Ovary (tissue), 3 donors: Measurements from ENCODE around the gene NDUFA11.

Experiments
- CTCF ChIP-seq, 3 donors: fragments of 450-650 bp in 2 of 3; fragments of 200-600 bp in 1 of 3; IDR thresholded peaks; one replicate each; pipeline versions ENCODE4 v1.5.1 to v1.8.0; 2016 to 2022; ENCODE audit warnings: antibody characterized with exemption in 3 of 3, mild to moderate bottlenecking in 1 of 3
- EP300 ChIP-seq: sonication (generic); formaldehyde crosslinking; IDR thresholded peaks from one replicate; pipeline ENCODE4 v1.6.1; 2017; ENCODE audit warnings: antibody characterized with exemption
- POLR2A ChIP-seq: fragments of 450-650 bp; IDR thresholded peaks from one replicate; pipeline ENCODE4 v1.6.1; 2017; ENCODE audit warnings: antibody characterized with exemption, mild to moderate bottlenecking, moderate library complexity
- donor health status: DM: no; HTN: no; CAD: no.

GRCh38 chr19:5893907-5894703, 9.5 kb downstream of the NDUFA11 start:
- TF ChIP-seq CTCF (IDR thresholded peaks at IDR 0.05) (no peak), EP300 (no peak), POLR2A (no peak)
